HG03378 (cell line): ENCODE results near the gene PGBD1.

Experiments
- ATAC-seq: cut with Tn5 transposase; IDR thresholded peaks from one replicate; pipeline ENCODE4 v1.9.1; 2021; ENCODE audit warnings: mild to moderate bottlenecking, moderate library complexity; ENCODE audit not compliant: unreplicated experiment

Gene PGBD1

DNA sequence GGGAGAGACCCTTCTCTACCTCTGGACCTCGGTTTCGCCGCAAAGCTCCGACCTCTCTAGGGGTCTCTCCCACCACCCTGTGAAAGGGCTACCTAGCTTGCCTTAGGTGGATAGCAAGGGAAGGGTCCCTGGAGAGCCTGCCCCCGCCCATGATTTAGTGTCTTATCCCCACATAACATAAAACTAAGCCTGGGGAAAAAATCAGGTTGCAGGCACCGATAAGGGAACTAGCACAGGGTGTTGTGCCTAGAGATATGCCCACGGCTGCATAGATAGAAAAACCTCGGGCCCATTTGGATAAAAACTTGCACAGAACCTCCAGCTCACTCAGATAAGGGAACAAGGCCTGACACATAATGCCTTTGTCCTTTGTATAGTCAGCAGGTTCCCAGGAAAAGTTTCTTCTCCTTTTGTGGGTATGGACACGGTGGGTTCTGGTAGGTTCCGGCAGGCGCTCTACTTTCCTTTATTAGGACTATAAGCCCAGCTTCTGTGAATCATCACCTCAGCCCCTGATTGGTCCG lies 53.7 kb downstream of the PGBD1 start:
- ATAC-seq = no peak

DNA sequence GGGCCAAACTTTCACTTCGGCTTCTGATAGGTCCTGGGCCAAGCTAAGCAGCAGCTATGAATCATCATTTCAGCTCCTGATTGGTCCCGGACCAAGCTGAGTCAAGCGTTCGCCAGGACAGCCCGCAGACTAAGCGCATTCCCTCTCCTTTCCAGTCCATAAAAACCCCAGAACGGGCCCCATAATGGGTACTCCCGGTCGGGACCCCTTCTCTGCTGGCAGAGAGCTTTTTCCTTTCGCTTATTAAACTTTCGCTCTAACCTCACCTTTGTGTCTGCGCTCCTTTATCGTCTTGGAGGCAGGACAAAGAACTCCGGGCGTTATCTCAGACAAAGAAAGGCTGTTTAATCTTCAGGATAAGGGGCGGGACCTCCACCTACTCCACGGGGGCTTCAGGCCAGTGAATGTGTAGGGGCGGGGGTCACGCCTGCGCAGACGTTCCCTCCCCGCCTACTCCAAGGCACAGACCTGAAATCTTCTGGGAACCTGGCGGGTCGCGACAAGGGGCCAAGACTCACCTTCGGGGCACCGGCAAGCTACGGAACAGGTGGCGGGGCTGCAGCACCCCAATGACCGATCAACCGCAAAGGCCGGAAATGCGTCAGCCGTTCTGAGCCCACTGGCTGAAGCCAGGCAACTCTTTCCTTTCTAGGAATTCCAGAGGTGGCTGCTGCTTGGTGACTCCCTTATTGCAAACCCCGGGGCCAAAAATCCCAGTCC lies 54.4 kb downstream of the PGBD1 start, which contains the start of gene ZSCAN31:
Gene ZSCAN31, minus strand, starts transcription at position 585 of the 720 bp plus-strand sequence. CDS start 6,465 bp downstream, outside the sequence.
- peak; percentile 86 for ATAC-seq

DNA sequence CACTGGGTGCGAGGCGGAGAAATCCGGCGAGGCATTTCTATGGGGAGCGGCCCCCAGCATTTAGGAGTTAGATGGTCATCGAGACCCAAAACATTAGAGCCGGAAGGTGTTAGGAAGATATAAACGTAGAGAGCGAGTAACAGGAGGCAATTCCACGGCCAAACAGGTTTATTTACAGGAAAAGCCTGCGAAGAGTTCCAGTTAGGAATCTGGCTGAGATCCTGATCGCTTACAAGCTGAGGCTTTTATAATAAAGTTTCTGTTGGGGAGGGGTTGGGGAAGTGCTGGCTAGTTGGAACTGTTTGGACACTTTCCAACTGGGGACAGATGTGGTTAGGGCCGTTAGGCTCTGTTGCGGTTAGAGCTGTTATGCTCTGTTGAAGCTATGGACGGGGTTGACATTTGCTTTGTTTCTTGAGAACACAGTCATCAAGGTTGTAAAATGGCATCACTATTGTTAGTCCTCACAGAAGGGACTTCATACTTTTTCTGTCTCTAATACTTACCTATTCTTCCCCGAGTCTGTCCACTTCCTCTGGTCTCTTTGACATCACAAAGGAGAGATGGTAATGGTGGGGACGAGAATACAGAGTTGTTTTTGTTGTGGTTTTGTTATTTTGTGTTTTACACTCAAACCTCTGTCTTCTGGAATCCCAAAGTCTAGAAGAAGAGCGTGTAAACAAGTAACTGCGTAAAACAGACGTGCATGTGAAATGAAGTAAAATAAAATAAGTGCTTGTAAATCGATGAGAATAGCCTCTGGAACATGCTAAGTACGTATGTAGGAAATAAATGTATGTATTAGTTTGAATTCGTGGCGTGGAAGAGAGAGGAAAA lies 55.1 kb downstream of the PGBD1 start:
- ATAC-seq = peak; percentile 32

DNA sequence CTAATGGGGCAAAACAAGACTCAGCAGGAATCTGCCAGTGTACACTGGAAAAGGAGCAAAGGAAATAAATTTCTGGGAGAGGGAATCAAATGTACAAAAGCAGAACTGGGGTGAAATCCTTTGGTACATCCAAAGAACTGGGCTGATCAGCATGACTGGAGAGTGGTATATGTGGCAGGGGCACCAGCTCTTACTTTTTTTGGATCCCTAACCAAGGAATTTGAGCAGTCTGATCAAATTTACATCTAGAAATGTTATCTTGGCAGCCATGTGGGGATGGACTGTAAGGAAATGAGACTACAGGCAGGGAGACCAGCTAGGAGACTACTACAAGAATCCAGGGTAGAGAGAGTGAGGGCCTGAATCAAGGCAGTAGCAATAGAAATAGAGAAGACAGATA lies 55.7 kb downstream of the PGBD1 start:
- ATAC-seq = no peak

DNA sequence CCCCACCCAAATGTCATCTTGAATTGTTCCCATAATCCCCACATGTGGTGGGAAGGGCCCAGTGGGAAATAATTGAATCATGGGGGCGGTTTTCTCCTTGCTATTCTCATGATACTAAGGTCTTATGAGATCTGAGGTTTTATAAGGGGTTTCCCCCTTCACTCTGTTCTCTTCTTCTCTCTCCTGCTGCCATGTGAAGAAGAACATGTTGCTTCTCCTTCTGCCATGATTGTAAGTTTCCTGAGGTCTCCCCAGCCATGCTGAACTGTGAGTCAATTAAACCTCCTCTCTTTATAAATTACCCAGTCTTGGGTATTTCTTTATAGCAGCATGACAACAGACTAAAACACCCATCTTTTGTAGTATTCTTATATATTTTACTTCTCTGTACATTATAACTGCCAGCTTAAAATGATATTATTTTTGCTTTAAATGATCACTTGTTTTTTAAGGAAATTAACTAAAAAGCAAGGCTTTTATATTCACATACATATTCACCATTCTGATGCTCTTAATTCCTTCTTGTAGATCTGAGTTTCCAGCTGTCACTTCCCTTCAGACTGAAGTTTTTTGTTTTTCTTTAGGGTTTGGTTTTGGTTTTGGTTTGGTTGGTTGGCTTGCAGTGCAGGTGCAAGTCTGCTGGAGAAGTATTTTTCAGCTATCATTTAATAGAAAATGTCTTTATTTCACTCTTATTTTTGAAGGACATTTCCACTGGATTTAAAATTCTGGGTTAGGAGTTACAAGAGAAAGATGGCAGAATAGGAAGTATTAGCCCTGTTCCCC lies 59.1 kb downstream of the PGBD1 start:
- ATAC-seq = no peak

DNA sequence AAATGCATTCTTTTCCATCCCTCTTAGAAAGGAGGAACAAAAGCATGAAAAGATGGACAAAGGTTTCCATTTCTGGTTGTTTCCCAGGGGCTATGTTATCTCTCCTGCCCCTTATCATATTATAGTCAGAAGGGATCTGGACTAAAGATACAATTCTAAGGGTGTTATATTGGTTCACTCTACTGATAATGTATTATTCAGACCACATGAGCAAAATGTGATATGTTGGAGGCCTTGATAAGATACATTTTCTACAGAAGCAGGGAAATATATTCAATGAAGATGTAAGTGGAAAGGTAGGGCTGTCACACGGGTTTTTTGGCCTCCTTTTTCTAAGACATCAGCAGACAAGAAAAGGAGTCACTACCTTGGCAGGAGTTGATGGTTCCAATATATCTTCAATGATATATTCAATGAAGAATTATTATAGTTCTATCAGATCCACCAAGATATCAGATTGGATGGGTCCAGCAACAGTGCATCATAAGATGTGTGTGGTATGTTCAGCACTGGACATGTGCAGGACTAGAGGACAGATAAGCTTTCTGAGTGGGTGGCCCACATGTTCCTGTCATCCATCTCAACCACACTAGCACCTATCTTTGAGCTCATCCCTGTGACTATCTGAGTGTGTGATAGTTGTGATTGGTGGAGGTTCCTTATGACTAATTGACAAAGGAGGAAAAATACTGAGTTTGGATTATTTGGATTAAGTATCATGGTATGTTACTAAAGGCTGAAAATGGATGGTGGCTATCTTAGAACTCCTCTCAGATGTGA lies 62.7 kb downstream of the PGBD1 start:
- no peak for ATAC-seq

DNA sequence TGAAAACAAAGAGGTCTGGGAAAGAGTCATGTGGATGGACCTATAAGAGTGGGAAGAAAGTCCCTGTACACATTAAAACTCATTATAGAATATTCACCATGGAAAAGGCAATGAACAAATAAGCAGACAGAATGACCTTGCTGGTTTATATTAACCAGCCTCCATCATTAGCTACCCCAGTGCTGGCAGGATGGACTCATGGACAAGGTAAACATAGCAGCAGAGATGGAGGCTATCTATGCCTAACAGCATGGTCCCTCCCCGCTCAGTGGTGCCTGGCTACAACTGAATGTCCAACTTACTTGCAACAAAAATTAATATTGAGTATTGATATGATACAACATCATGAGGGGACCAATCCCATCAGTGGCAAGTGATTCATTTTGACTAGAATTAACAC lies 63.8 kb downstream of the PGBD1 start:
- ATAC-seq = no peak

DNA sequence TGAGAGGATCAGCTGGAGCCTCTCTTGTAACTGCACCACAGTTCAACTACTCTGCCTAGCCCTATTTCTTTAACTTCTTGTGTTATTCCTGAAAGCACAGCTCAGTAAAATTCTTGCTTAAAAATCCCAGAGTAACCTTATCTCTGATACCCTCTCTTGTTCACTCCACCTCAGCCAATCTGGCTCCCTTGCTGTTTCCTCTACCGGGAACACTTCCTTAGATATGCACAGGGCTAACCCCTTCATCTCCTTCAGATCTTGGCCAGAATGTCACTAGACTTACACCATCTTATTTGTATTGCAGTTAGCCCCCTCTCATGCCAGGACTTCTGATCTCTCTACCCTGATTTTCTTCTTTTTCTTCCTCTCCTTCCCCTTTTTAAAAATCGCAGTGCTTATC lies 65.7 kb downstream of the PGBD1 start:
- ATAC-seq = no peak

DNA sequence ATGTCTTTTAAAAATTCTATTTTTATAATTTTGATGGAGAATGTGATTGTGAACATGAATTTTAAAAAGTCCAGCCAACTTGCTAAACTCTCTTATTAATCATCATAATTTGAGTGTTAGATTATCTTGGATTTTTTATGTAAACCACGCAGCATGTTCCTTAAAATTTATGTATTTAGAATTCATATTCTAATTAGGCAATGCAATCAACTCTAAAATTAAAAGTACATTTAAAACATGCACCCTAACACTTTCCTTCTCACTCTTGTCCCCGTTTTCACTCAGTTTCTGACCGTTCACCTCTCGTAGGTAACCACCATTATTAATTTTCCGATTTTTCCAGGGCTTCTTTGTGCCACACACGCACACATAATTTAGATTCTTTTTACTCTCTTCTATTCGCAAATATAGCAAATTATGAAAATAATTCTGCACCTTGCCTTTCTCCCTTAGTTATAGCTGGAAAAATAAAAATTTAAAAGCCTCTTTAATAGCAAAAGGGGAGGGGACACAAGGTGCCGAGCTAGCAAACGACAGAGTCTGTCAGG lies 68.0 kb downstream of the PGBD1 start:
- ATAC-seq = no peak

DNA sequence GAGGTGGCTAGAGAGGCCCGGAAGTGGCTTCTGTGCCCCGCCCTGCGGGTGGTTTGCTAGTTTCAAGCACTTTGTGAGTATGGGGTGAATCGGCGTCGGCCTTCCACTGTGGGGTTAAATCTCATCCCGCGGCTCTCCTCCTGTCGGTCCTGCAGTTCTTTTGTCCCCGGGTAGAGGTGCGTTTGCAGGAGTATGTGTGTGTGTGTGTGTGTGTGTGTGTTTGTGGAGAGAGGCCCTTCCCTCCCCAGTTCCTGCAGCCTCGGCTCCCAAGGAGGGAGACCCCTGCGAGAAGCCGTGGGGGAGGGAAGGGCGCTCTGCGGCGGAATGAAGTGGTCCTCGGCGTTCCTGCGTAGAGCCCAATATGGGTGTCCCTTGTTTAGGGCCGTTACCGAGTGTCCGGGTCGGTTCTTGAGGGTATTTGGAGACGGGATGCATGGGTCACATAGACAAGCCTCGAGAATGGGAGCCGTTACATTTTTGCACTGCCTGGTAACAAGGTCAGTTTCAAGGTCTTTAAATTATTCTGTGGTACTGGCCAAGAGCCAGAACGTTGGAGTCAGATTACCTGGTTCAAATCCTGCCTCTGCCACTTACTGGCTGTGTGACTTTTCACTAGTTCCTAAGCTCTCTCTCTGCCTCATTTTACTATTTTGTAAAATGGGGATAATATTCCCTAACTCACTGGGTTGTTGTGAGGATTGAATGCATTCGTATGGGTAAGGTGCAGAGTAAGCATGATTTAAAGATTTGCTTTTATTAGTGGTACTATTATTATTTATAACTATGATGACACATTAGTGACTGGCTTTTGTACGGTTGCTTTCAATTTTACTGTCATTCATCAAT lies 68.7 kb downstream of the PGBD1 start, which contains the start of gene ZKSCAN3:
Gene ZKSCAN3, plus strand, starts transcription at position 56 of the 846 bp plus-strand sequence. CDS start 9,640 bp downstream, outside the sequence.
- ATAC-seq = peak; percentile 87

DNA sequence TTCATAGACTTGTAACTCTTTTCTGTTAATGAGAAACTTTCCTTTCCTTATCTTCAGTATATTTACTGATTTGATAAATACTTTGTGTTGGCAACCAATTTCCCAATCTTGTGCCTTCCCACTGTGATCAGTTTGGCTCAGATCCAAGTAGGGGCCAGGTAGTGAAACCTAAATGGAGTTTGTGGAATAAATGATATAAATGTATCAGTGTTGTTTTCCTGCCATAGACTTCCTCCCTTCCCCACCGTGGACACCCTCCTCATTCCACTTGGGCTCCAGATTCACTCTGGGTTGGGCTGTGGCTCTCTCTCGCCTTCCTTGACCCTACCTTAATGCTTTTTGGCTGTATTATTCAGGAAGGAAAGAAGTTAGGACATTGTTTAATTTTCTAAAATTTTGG lies 69.7 kb downstream of the PGBD1 start:
- ATAC-seq = no peak

DNA sequence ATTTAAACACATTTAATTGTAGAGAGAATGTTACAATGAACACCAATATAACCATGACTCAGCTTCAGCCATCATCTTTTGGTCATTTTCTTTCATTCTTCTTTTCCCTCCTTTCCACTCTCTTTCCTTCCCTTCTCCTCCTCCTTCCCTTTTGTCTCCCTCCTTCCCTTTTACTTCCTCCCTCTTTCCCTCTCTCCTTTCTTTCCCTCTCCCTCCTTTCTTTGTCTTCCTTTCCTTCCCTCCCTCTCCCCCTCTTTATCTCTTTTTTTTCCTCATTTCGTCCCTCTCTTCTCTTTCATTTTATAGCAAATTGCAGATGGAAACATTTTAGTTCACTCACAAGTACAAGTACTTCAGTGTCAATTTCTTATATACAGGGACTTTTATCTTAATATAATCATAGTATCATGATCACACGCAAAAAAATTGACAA lies 70.1 kb downstream of the PGBD1 start:
- ATAC-seq = no peak
